Measurements from ENCODE around the gene PANX2.

PANX2 gene

DNA sequence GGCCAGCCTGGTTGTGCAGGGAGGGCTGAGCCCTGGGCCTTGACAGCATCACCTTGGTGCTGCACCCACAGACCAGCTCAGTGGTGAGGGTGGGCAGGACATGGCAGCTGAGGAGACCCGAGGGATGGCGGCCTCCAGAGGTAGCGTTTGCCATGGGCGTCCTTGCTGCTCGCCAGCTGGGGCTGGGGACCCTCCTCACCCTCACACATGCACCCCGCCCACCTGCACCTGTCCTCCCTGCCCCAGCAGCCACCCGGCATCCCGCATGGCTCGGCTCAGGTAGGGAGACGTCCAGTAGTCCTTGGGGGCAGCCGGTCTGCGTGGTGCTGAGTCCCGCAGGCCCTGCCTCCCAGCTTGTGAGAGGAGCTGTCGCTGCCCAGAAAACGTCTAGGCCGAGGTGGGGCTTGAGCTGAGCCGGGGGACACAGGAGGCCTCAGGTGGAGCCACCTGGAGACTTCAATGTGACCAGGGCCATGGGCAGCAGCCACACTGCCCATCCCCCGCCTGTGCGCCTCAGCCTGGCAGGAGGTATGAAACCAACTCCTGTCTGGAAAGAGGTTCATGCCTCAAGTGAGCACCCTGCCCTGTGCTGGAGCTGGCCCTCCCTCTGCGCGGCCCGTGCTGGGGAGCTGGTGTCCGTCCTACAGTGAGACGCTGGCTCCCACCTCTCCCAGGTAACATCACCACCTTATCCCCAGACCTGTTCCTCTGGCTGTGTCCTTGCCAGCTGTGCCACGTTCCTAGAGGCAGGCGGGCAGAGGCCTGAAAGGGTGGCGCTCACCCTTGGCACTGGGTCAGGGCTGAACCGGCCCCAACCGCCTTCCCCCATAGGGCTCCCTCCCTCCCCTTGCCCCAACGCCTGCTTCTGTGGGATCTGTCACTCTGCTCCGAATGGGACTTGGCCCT lies 11.9 kb downstream of the PANX2 start:
- H2AFZ ChIP-seq (ENCODE audit: low read depth) = no peak overlapping the region
- TF ChIP-seq, protein P1, sequence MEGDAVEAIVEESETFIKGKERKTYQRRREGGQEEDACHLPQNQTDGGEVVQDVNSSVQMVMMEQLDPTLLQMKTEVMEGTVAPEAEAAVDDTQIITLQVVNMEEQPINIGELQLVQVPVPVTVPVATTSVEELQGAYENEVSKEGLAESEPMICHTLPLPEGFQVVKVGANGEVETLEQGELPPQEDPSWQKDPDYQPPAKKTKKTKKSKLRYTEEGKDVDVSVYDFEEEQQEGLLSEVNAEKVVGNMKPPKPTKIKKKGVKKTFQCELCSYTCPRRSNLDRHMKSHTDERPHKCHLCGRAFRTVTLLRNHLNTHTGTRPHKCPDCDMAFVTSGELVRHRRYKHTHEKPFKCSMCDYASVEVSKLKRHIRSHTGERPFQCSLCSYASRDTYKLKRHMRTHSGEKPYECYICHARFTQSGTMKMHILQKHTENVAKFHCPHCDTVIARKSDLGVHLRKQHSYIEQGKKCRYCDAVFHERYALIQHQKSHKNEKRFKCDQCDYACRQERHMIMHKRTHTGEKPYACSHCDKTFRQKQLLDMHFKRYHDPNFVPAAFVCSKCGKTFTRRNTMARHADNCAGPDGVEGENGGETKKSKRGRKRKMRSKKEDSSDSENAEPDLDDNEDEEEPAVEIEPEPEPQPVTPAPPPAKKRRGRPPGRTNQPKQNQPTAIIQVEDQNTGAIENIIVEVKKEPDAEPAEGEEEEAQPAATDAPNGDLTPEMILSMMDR (conservative IDR thresholded peaks at IDR 0.05; ENCODE audit: low read depth, low read length) = no peak
- peaks cover 3% of the 10 kb centered on the region for H3K4me1 ChIP-seq (ENCODE audit: low read depth, poor library complexity, severe bottlenecking)
- no peak overlapping the region for H3K4me3 ChIP-seq (IDR thresholded peaks at IDR 0.05; ENCODE audit: insufficient read depth, low read depth, low read length)
- H3K4me2 ChIP-seq = no peak overlapping the region
- no peaks in the 10 kb centered on the region for H4K20me1 ChIP-seq (ENCODE audit: insufficient read depth)
- no peaks in the 10 kb centered on the region for H3K36me3 ChIP-seq (ENCODE audit: insufficient read depth)
- H3K27ac ChIP-seq = no peak overlapping the region
- no peaks in the 10 kb centered on the region for H3K27me3 ChIP-seq (ENCODE audit: insufficient read depth, low read depth)
- no peak overlapping the region for H3K9ac ChIP-seq
- H3K79me2 ChIP-seq (ENCODE audit: insufficient read depth, low read depth) = peaks cover 13% of the 10 kb centered on the region; the same call in 1 of the 2 replicates

DNA sequence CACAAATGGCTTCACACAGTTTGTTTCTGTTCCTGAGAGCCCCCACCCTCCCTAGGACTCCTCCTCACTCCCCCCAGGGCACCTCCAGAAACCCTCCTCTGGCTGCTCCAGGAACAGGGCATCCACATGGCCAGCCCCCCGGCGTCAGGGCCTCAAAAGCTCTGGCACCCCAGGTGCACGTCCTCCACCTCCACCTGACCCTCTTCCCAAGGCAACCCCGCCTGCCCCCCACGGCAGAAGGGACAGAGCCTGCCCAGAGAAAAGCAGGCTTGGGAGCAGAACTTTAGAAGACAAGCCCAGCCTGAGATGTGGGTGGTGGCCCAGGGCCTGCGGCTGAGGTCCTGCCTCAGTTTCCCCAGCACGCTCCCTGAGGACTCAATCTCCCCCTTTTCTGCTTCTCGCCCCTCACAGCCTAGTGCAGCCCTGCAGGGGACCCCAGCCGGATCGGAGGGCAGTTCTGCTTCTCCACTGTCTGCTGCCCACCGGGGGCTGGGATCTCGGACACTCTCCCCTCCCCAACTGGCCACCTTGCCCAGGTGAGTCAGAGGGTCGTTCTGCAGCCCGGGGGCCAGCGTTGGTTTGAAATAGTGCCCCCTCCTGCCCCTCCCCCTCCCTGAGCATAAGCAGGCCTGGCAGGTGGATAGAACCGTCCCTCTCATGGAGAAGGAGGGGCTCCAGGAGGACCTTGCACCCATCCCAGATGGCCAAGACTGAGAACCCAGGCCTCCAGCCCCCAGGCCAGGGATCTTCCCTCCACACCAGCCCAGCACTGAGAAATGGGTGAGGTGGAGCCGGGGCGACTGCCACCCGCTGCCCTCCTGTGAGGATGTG lies 12.8 kb downstream of the PANX2 start:
- no peak overlapping the region for H3K9ac ChIP-seq
- TF ChIP-seq, protein P1 (conservative IDR thresholded peaks at IDR 0.05; ENCODE audit: low read depth, low read length) = no peak
- no peak overlapping the region for H2AFZ ChIP-seq (ENCODE audit: low read depth)
- no peak overlapping the region for H3K27ac ChIP-seq
- H3K36me3 ChIP-seq (ENCODE audit: insufficient read depth) = no peaks in the 10 kb centered on the region
- peaks cover 12% of the 10 kb centered on the region for H3K4me1 ChIP-seq (ENCODE audit: low read depth, poor library complexity, severe bottlenecking)
- no peaks in the 10 kb centered on the region for H4K20me1 ChIP-seq (ENCODE audit: insufficient read depth)
- peaks cover 22% of the 10 kb centered on the region for H3K79me2 ChIP-seq (ENCODE audit: insufficient read depth, low read depth)
- H3K27me3 ChIP-seq (ENCODE audit: insufficient read depth, low read depth) = no peaks in the 10 kb centered on the region
- no peak overlapping the region for H3K4me3 ChIP-seq (IDR thresholded peaks at IDR 0.05; ENCODE audit: insufficient read depth, low read depth, low read length)
- no peak overlapping the region for H3K4me2 ChIP-seq

DNA sequence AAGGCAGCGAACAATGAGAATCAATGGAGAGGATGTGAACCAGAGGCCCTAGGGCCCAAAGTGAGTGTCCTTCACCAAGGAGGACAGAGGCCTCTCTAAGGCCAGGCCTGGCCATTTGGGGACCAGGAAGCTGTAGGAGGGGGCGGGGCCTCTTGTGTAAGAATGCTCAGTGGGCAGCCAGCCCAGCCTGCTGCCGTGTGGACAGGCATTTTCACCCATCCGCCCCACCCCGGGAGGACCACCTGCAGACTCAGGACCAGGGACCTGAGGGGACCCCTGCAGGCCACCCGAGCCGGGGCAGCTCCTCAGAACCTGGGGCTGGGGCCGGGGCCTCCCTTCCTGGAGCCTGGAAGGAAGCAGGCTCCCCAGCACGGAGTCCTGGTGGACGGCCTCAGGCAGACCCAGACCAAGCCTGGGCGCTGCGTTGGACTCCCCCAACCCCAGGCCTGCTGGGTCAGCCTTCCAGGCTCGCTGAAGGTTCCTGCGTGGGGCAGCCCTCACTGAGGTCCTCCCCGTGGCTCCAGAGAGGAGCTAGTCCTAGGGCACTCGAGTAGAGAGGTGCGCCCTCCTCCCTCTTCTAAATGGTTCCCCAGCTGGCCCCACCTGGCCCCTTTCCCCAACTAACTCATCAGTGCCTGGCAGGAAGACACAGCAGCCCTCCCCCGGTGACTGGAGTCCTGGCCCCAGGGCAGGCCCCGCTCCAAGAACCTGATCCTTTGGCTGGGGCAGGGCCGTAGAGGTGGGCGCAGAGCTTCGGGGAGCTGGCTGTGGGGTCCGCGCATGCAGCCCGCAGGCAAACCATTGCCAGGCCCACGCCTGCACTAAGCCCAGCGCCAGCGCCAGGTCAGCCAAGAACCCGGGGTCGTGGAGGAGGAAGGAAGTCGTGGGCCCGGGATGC lies 13.7 kb downstream of the PANX2 start:
- H3K4me2 ChIP-seq = no peak overlapping the region
- H3K27me3 ChIP-seq (ENCODE audit: insufficient read depth, low read depth) = no peaks in the 10 kb centered on the region
- TF ChIP-seq, protein P1 (conservative IDR thresholded peaks at IDR 0.05; ENCODE audit: low read depth, low read length) = no peak
- peaks cover 23% of the 10 kb centered on the region for H3K79me2 ChIP-seq (ENCODE audit: insufficient read depth, low read depth)
- no peak overlapping the region for H3K9ac ChIP-seq
- H4K20me1 ChIP-seq (ENCODE audit: insufficient read depth) = no peaks in the 10 kb centered on the region
- no peaks in the 10 kb centered on the region for H3K36me3 ChIP-seq (ENCODE audit: insufficient read depth)
- no peak overlapping the region for H2AFZ ChIP-seq (ENCODE audit: low read depth)
- H3K4me3 ChIP-seq (IDR thresholded peaks at IDR 0.05; ENCODE audit: insufficient read depth, low read depth, low read length) = no peak overlapping the region
- peaks cover 21% of the 10 kb centered on the region for H3K4me1 ChIP-seq (ENCODE audit: low read depth, poor library complexity, severe bottlenecking)
- no peak overlapping the region for H3K27ac ChIP-seq

DNA sequence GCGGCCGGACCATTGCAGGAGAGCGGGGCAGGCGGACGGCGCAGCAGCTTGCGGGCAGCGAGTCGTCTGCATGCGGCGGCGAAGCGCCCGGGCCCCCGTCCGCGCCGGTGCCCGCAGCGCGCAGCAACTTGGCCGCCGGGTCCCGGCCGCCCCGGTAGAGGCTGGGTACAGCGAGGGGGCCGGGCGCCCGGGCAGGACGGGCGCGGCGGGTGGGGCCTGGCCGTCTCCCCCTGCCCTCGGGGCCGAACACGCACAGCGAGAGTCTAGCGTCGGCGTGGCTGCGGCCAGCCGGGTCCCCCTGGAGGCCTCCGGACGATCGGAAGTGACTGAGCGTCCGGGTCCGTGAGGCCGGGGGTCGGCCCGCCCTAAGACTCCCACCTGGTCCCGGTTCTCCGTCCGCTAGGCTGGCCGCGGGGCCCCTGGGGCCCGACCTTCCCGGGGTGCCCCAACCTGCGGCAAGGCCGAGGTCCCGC lies 14.4 kb downstream of the PANX2 start:
- H3K9ac ChIP-seq = no peak overlapping the region
- H3K27me3 ChIP-seq (ENCODE audit: insufficient read depth, low read depth) = no peaks in the 10 kb centered on the region
- TF ChIP-seq, protein P1 (conservative IDR thresholded peaks at IDR 0.05; ENCODE audit: low read depth, low read length) = no peak
- no peak overlapping the region for H3K4me2 ChIP-seq
- H4K20me1 ChIP-seq (ENCODE audit: insufficient read depth) = no peaks in the 10 kb centered on the region
- H3K79me2 ChIP-seq (ENCODE audit: insufficient read depth, low read depth) = peaks cover 23% of the 10 kb centered on the region
- H3K4me1 ChIP-seq (ENCODE audit: low read depth, poor library complexity, severe bottlenecking) = peaks cover 27% of the 10 kb centered on the region
- H2AFZ ChIP-seq (ENCODE audit: low read depth) = no peak overlapping the region
- H3K36me3 ChIP-seq (ENCODE audit: insufficient read depth) = no peaks in the 10 kb centered on the region
- no peak overlapping the region for H3K27ac ChIP-seq
- no peak overlapping the region for H3K4me3 ChIP-seq (IDR thresholded peaks at IDR 0.05; ENCODE audit: insufficient read depth, low read depth, low read length)

Measured in KMS-11 (cell line).